Ovary (tissue), 3 donors: Measurements from ENCODE around the gene KCNIP4.

Source experiments
- CTCF ChIP-seq, 3 donors: fragments of 450-650 bp in 2 of 3; fragments of 200-600 bp in 1 of 3; IDR thresholded peaks; one replicate each; pipeline versions ENCODE4 v1.5.1 to v1.8.0; 2016 to 2022; ENCODE audit warnings: antibody characterized with exemption in 3 of 3, mild to moderate bottlenecking in 1 of 3
- EP300 ChIP-seq: sonication (generic); formaldehyde crosslinking; IDR thresholded peaks from one replicate; pipeline ENCODE4 v1.6.1; 2017; ENCODE audit warnings: antibody characterized with exemption
- donor health status: DM: no; HTN: no; CAD: no.

GRCh38 chr4:20895208-20895607 lies 1053.4 kb downstream of the KCNIP4 start:
- no peak for TF ChIP-seq EP300
- TF ChIP-seq CTCF (IDR thresholded peaks at IDR 0.05), result no peak
